LNCAP (cell line): ENCODE results near the gene RTEL1.

Source experiments
- TF ChIP-seq, protein P1 (sequence below): fragments of 450-650 bp; IDR thresholded peaks from 2 replicates; pipeline ENCODE4 v1.5.1; 2017; ENCODE audit warnings: mild to moderate bottlenecking

RTEL1 gene, protein sequence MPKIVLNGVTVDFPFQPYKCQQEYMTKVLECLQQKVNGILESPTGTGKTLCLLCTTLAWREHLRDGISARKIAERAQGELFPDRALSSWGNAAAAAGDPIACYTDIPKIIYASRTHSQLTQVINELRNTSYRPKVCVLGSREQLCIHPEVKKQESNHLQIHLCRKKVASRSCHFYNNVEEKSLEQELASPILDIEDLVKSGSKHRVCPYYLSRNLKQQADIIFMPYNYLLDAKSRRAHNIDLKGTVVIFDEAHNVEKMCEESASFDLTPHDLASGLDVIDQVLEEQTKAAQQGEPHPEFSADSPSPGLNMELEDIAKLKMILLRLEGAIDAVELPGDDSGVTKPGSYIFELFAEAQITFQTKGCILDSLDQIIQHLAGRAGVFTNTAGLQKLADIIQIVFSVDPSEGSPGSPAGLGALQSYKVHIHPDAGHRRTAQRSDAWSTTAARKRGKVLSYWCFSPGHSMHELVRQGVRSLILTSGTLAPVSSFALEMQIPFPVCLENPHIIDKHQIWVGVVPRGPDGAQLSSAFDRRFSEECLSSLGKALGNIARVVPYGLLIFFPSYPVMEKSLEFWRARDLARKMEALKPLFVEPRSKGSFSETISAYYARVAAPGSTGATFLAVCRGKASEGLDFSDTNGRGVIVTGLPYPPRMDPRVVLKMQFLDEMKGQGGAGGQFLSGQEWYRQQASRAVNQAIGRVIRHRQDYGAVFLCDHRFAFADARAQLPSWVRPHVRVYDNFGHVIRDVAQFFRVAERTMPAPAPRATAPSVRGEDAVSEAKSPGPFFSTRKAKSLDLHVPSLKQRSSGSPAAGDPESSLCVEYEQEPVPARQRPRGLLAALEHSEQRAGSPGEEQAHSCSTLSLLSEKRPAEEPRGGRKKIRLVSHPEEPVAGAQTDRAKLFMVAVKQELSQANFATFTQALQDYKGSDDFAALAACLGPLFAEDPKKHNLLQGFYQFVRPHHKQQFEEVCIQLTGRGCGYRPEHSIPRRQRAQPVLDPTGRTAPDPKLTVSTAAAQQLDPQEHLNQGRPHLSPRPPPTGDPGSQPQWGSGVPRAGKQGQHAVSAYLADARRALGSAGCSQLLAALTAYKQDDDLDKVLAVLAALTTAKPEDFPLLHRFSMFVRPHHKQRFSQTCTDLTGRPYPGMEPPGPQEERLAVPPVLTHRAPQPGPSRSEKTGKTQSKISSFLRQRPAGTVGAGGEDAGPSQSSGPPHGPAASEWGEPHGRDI (N-terminal part only)

DNA sequence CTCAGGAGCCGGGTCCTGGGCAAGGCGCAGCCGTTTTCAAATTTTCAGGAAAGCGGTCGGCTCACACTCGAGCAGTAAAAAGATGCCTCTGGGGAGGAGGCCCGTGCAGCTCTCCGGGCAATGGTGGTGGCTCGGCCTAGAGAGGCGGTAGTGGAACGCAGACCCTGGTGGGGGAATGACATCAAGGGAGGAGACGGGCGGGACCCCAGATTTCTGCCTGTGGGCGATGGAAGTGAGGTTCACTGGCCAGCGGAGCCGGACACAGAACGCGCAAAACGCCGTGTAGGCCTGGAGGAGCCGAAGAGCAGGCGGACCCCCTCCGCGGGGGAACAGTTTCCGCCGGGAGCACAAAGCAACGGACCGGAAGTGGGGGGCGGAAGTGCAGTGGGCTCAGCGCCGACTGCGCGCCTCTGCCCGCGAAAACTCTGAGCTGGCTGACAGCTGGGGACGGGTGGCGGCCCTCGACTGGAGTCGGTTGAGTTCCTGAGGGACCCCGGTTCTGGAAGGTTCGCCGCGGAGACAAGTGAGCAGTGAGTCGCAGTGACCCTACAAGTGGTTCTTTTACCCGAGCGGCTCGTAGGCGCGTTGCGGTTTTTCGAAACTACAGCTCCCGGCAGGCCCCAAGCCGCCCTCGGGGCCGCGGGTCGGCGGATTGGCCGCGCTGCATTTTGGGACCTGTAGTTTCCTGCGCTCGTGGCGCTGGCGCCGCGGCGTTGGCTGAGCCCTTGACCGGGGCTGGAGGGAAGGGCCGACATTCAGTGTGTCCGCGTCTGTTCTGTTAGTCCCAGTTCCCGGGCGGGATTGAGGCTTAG, at the start of gene RTEL1:
RTEL1 (plus strand) TSS at position 376 of the 812 bp plus-strand sequence. CDS start 1,091 bp downstream, outside the sequence.
- TF ChIP-seq, protein P1, sequence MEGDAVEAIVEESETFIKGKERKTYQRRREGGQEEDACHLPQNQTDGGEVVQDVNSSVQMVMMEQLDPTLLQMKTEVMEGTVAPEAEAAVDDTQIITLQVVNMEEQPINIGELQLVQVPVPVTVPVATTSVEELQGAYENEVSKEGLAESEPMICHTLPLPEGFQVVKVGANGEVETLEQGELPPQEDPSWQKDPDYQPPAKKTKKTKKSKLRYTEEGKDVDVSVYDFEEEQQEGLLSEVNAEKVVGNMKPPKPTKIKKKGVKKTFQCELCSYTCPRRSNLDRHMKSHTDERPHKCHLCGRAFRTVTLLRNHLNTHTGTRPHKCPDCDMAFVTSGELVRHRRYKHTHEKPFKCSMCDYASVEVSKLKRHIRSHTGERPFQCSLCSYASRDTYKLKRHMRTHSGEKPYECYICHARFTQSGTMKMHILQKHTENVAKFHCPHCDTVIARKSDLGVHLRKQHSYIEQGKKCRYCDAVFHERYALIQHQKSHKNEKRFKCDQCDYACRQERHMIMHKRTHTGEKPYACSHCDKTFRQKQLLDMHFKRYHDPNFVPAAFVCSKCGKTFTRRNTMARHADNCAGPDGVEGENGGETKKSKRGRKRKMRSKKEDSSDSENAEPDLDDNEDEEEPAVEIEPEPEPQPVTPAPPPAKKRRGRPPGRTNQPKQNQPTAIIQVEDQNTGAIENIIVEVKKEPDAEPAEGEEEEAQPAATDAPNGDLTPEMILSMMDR, result no peak

DNA sequence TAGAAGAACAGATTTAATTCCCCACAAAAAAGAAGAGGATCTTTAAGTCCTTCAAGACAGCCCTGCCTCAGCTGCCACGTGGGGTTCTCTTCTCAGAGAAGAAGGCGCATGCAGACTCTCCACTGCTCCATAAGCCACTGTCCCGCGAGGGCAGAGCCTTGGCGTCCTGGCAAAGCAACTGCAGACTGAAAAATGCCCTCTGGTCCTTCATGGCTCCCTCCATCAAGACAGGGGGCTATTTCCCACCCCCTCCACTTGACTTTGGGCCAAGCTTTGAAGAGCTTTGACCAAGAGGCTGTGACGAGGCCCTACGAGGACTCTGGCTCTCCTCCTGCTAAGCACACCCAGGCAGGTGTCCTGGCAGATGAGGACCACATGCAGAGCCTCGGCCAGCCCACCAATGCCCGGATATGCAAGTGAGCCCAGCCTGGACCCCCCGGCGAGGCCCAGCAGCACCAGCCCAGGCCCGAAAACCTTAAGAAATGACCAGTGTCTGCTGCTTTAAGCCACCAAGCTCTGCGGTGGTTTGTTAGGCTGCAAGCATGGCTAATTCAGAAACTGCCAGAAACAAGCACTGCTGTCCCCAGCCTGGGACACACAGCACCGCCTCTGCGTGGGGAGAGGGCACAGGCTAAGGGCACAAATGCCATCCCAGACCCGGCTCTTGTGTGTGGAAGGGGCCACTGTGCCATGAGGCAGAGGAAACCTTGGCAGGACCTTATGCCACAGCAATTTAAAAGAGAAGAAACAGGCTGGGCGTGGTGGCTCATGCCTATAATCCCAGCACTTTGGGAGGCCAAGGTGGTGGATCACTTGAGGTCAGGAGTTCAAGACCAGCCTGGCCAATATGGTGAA, 47.3 kb upstream of the RTEL1 start:
- TF ChIP-seq, protein P1, result no peak

DNA sequence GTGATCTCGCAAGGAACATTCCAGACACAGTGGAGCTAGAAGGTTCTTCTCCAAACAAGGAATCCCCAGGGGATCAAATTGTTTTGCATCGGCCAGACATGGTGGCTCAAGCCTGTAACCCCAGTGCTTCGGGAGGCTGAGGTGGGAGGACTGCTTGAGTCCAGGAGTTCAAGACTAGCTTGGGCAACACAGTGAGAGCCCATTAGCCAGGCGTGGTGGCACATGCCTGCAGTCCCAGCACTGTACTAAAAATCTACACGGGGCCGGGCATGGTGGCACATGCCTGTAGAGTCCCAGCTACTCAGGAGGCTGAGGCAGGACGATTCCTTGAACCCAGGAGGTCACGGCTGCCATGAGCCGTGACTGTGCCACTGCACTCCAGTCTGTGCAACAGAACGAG, 46.5 kb upstream of the RTEL1 start:
- TF ChIP-seq, protein P1, result no peak

DNA sequence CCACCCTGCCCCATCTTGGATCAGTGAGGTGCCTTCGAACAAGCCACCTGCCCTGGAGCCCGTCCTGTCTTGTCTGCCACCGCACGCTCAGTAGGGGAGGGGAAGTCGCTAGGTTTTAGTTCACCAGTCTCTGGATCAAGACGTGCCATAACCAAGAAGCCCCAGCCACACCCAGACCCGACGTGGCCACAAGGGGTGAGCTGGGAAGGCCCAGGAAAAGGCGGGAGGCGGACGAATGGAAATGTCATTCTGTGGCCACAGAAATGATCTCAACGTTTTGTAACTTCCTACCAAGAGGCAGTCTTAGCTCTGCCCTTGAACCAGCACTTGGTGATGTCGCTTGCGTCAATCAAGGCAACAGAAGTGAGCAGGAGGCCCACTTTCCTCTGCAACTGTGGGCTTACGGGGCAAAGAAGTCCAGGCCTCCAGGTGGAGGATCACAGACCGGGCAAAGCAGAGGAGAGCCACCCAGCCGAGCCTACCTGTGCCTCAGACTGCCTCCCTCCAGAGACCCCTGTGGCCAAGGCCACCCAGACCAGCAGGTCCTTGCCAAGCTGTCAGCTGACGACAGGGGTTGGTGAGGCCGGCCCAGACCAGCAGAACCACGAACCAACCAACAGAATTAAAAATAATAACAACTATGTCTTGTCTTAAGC, 45.7 kb upstream of the RTEL1 start:
- TF ChIP-seq, protein P1, result no peak

DNA sequence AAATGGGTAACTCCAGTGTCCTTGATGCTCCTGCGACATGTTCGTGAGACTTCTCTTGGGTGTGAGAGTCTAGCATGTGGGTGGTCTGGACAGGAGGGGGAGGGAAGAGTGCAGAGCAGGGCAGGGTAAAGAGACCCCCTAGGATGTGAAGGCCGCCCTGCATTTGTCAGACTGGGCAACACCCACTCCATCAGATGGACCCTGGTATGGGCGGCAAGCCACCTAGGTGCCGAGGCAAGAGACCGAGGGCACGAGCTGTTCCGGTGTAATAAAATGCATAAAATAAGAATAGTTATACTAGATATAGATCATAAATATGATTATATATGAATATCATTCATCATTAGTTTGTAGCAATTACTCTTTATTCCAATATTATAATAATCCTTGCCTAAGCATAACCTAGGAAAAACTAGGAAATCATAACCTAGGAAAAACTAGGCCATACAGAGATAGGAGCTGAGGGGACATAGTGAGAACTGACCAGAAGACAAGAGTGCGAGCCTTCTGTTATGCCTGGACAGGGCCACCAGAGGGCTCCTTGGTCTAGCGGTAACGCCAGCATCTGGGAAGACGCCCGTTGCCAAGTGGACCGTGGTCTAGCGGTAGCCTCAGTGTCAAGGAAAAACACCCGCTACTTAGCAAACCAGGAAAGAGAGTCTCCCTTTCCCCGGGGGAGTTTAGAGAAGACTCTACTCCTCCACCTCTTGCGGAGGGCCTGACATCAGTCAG, 44.1 kb upstream of the RTEL1 start:
- TF ChIP-seq, protein P1, result 0 out of 2 replicates have a peak, but pooled peaks have one; percentile 25
